ENCODE results near the gene PDIA6.

The PDIA6 gene

GRCh38 chr2:10812362-10813162, at the start of gene PDIA6:
TSS of gene PDIA6 (minus strand) at chr2:10812785. CDS start at chr2:10812696, 89 bp downstream.
- Histone ChIP-seq H3K4me1 (ENCODE audit: insufficient read depth, low read length) (peaks cover 13% of the 10 kb centered on the region), H3K36me3 (ENCODE audit: insufficient read depth, low read length) (peaks cover 5% of the 10 kb centered on the region; the same call in 1 of the 2 replicates), H3K9ac (ENCODE audit: low read depth, low read length) (peak within 1 kb of the TSS; percentile 87), H3K9me3 (ENCODE audit: control insufficient read depth, insufficient read depth, low read length) (no peaks in the 10 kb centered on the region)

DNA sequence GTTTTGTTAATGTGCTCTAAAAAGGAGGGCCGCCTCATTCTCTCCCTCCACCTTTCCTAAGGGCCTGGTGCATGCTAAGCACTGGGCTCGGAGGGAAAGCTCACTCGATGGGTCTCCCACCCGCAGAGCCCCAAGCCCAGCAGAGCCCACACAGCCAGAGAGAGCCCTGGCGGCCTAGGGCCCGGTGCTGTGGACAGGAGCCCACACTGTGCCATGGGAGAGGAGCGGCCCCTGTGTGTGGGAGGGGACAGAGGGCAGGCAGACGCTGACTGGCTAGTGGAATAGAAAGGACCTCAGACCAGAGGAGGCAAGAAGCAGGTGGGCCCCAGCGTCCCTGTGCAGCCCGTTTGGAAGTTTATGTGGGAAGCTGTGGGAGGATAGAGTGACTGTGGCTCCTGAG, 49.7 kb upstream of the PDIA6 start:
- Histone ChIP-seq H3K36me3 (ENCODE audit: insufficient read depth, low read length) (no peaks in the 10 kb centered on the region), H3K9ac (ENCODE audit: low read depth, low read length) (no peak overlapping the region), H3K4me1 (ENCODE audit: insufficient read depth, low read length) (no peaks in the 10 kb centered on the region; the same call in 1 of the 2 replicates), H3K9me3 (ENCODE audit: control insufficient read depth, insufficient read depth, low read length) (no peaks in the 10 kb centered on the region)

GRCh38 chr2:10861765-10862164, 49.2 kb upstream of the PDIA6 start:
- no peak overlapping the region for H3K9ac ChIP-seq (ENCODE audit: low read depth, low read length)
- H3K9me3 ChIP-seq (ENCODE audit: control insufficient read depth, insufficient read depth, low read length) = no peaks in the 10 kb centered on the region
- no peaks in the 10 kb centered on the region for H3K36me3 ChIP-seq (ENCODE audit: insufficient read depth, low read length)
- no peaks in the 10 kb centered on the region; the same call in 1 of the 2 replicates for H3K4me1 ChIP-seq (ENCODE audit: insufficient read depth, low read length)

DNA sequence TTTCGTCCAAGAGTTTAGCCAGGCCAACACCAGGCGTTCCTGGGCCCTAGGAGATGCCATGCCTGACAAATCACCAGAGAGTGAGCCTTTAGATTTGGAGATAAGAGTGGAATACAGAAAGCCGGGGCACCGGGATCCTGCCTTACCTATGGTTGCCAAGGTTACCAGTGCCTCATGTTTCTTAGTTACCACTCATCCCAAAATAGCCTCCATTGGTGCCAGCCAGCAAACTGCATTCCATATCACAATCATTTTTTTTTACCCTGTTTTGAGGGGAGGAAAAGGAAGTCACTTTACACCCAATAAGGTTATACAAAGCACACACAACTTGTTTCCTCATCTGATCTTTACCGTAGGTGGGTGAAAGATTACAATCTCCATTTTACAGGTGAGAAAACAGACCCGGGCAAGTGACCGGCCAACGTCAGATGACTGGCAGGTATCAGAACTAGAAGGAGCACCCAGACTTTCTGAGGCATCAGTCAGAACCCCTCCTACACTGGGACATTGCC, 48.3 kb upstream of the PDIA6 start:
- Histone ChIP-seq H3K36me3 (ENCODE audit: insufficient read depth, low read length) (no peaks in the 10 kb centered on the region), H3K9me3 (ENCODE audit: control insufficient read depth, insufficient read depth, low read length) (no peaks in the 10 kb centered on the region), H3K9ac (ENCODE audit: low read depth, low read length) (no peak overlapping the region), H3K4me1 (ENCODE audit: insufficient read depth, low read length) (no peaks in the 10 kb centered on the region; the same call in 1 of the 2 replicates)

- Histone ChIP-seq H3K36me3 (ENCODE audit: insufficient read depth, low read length) (no peaks in the 10 kb centered on the region), H3K4me1 (ENCODE audit: insufficient read depth, low read length) (no peaks in the 10 kb centered on the region; the same call in 1 of the 2 replicates), H3K9ac (ENCODE audit: low read depth, low read length) (no peak overlapping the region), H3K9me3 (ENCODE audit: control insufficient read depth, insufficient read depth, low read length) (no peaks in the 10 kb centered on the region)
These were observed 47.7 kb upstream of the PDIA6 start for GRCh38 chr2:10860081-10860813.

DNA sequence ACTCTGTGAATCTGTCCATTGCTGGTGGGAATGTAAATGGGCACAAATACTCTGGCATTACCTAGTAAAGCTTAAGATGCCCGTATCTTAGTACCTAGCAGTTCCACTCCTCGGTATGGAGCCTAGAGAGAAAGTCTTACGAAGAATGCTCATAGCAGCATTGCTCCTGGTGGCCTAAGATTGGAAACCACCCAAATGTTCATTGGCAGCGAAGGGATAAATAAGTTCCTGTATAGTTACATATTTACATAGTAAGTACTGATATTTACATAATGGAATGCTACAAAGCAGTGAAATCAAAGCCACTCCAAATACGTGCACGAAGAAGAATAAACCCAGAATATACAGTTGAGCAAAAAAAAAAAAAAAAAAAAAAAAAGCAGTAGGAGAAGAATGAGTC, 46.7 kb upstream of the PDIA6 start:
- Histone ChIP-seq H3K9me3 (ENCODE audit: control insufficient read depth, insufficient read depth, low read length) (no peaks in the 10 kb centered on the region), H3K9ac (ENCODE audit: low read depth, low read length) (no peak overlapping the region), H3K36me3 (ENCODE audit: insufficient read depth, low read length) (no peaks in the 10 kb centered on the region), H3K4me1 (ENCODE audit: insufficient read depth, low read length) (no peaks in the 10 kb centered on the region; the same call in 1 of the 2 replicates)

DNA sequence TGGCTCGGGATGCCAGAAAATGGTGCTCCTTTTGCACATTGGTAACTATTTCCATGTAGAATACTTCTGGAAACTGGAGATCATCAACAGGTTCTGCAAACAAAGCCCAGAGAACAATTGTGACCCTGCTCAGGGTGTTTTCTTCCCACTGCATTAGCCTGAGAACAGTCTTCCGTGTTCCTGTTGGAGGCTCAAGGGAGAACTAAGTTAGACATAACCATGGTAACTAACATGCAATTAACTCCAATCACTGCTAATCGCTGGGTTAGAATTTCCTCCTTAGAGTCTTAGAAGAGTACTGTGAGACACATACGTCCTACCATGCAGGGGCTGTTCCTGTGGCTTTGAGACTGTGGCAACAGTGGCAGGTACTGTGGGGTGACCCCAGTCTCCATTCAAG, 36.0 kb upstream of the PDIA6 start:
- H3K9ac ChIP-seq (ENCODE audit: low read depth, low read length) = no peak overlapping the region
- peaks cover 4% of the 10 kb centered on the region; the same call in 1 of the 2 replicates for H3K4me1 ChIP-seq (ENCODE audit: insufficient read depth, low read length)
- no peaks in the 10 kb centered on the region for H3K9me3 ChIP-seq (ENCODE audit: control insufficient read depth, insufficient read depth, low read length)
- no peaks in the 10 kb centered on the region for H3K36me3 ChIP-seq (ENCODE audit: insufficient read depth, low read length)

DNA sequence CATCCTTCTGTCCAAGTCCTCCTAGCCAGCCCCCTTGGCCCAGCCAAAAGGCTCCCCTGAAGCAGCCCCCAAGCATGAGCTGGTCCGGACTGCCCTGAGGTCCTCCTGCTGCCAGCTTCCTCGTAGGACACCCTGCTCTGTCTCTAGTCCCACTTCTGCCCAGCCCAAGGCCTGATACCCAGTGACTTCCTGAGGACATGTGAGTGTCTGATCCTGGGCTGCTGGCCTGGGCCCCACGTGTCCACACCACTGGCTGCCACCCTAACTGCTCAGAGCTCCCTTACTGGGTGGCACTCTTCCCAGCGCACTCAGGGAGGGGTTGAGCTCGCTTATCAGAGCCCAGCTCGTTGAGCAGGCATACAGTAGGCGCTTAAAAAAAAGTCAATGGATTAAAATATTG, 34.4 kb upstream of the PDIA6 start:
- Histone ChIP-seq H3K36me3 (ENCODE audit: insufficient read depth, low read length) (no peaks in the 10 kb centered on the region), H3K9me3 (ENCODE audit: control insufficient read depth, insufficient read depth, low read length) (0 out of 2 replicates have a peak, but pooled peaks cover 2% of the 10 kb centered on the region), H3K9ac (ENCODE audit: low read depth, low read length) (no peak overlapping the region), H3K4me1 (ENCODE audit: insufficient read depth, low read length) (peaks cover 4% of the 10 kb centered on the region; the same call in 1 of the 2 replicates)

DNA sequence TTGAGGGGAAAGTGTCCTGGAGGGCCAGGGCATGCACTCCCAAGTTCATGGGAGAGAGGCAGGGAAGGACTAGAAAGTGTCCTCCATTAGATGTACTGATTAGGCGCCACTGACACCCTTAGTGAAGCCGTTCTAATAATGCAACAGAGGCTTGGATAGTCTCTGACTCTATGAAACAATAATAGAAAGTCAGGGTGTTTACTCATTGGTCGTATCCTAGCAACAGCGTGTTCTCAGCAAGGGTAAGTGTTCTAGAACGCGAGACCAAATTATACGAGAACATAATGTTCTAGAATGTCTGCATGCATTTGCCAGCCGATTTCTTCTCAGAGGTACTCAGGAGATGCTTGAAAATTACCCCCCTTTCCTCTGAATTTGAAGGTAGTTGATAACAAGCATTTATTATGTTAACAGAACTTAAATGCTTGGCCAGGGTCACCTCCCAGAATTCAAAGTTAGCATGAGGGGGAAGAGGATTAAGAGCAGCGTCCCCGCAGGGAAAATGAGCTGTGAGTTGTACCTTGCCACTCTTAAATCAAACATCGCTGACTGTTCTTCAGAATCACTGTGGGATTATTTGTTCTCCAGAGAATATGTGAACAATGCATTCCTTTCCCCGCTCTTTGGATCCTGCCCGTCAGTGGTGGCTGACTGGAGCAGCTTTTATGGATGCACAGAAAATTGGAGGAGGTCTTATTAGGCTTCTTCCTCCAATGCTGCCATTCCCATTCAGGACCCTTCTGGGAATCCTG, 33.7 kb upstream of the PDIA6 start:
- Histone ChIP-seq H3K9ac (ENCODE audit: low read depth, low read length) (no peak overlapping the region), H3K9me3 (ENCODE audit: control insufficient read depth, insufficient read depth, low read length) (peaks cover 4% of the 10 kb centered on the region; the same call in 1 of the 2 replicates), H3K36me3 (ENCODE audit: insufficient read depth, low read length) (no peaks in the 10 kb centered on the region), H3K4me1 (ENCODE audit: insufficient read depth, low read length) (peaks cover 4% of the 10 kb centered on the region; the same call in 1 of the 2 replicates)

DNA sequence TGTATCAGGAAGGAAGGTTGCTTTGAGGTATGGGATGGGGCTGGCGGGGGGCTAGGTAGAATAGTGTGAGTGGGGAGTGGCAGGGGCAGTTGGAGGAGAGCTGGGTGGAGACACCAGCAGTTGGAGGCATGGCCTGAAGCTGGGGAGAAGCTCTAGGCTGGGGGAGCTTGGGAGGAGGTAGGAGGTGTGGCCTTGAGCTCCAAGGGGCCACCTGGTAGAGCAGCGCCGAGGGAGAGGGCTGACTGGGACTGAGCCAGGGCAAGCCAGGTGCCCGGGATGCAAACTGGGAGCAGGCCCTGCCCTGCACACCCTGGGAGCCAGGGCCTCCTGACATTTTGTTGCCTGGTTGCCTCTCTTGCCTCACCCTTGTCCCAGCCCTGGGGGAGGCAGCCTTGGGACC, 33.1 kb upstream of the PDIA6 start:
- peaks cover 4% of the 10 kb centered on the region; the same call in 1 of the 2 replicates for H3K4me1 ChIP-seq (ENCODE audit: insufficient read depth, low read length)
- peaks cover 6% of the 10 kb centered on the region; the same call in 1 of the 2 replicates for H3K9me3 ChIP-seq (ENCODE audit: control insufficient read depth, insufficient read depth, low read length)
- H3K36me3 ChIP-seq (ENCODE audit: insufficient read depth, low read length) = no peaks in the 10 kb centered on the region
- no peak overlapping the region for H3K9ac ChIP-seq (ENCODE audit: low read depth, low read length)

DNA sequence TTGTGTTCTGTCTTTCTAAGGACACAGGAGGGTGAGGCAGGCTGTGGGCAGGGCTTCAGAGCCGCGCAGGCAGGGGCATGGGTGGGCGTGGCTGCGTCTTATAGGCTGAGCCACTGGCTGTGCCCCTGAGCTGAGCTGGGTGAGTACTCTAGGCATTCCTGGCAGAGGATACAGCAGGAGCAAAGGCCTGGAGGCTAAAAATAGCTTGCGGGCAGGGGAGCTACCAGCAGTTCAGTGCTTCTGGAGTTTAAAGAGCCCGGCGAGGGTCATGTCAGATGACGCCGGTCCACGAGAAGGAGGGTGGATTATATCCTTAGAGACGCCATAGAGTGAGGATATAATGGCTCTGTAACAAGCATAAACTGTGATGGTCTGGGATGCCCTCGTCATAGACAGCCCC, 31.5 kb upstream of the PDIA6 start:
- peaks cover 6% of the 10 kb centered on the region; the same call in 1 of the 2 replicates for H3K9me3 ChIP-seq (ENCODE audit: control insufficient read depth, insufficient read depth, low read length)
- no peaks in the 10 kb centered on the region for H3K36me3 ChIP-seq (ENCODE audit: insufficient read depth, low read length)
- peak overlapping the region; percentile 11; the same call in 1 of the 2 replicates for H3K9ac ChIP-seq (ENCODE audit: low read depth, low read length)
- H3K4me1 ChIP-seq (ENCODE audit: insufficient read depth, low read length) = peaks cover 4% of the 10 kb centered on the region; the same call in 1 of the 2 replicates

DNA sequence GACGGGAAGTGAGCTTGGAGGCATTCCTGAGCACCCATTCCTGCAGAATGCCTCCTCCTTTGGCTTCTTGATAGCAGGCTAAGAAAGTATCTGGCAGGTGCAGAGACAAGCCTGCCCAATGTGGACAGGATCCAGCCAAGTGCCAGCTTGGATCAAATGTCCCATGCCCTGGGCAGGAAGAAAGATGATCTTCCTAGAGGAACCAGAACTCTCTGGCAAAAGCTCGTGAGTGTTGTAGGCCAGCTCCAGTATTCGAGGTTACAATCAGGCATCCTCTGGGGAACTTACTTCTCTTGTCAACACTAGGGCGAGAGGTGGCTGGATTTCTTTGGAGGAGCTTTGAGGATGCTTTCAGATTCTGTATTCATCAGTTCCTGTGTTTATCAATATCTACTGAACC, 29.9 kb upstream of the PDIA6 start:
- Histone ChIP-seq H3K4me1 (ENCODE audit: insufficient read depth, low read length) (peaks cover 4% of the 10 kb centered on the region; the same call in 1 of the 2 replicates), H3K9me3 (ENCODE audit: control insufficient read depth, insufficient read depth, low read length) (peaks cover 6% of the 10 kb centered on the region; the same call in 1 of the 2 replicates), H3K36me3 (ENCODE audit: insufficient read depth, low read length) (no peaks in the 10 kb centered on the region), H3K9ac (ENCODE audit: low read depth, low read length) (no peak overlapping the region)

DNA sequence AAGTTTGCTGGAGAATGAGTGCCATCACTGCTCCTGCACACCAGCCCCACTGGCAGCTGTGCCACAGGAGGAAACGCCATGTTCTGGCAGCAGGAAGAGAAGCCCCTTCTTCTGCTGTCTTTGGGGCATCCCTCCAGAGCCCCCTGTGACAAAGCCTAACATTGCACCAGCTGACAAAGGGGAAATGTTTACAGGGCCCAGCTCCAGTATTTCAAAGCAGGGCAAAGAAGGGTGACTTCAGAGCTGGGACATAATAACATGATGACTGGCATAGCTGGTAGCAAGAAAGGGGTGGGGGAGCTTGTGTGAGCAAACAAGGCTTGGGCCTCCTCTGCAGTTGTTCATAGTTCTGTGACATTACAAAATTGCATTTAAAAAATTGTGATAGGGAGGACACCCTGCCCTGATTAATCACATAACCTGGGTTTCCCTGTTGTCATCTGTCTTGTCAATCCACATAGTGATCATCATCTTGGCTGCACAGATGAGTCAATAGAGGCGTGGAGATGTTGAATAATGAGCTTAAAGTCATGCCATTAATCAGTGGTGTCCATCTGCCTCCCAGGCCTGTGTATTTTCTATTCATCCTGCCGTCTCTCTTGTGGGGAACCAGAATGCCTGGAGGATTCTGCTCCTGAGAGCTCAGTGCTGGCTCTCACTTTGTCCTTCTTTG, 29.1 kb upstream of the PDIA6 start:
- Histone ChIP-seq H3K4me1 (ENCODE audit: insufficient read depth, low read length) (peaks cover 4% of the 10 kb centered on the region; the same call in 1 of the 2 replicates), H3K36me3 (ENCODE audit: insufficient read depth, low read length) (no peaks in the 10 kb centered on the region), H3K9ac (ENCODE audit: low read depth, low read length) (no peak overlapping the region), H3K9me3 (ENCODE audit: control insufficient read depth, insufficient read depth, low read length) (peaks cover 6% of the 10 kb centered on the region; the same call in 1 of the 2 replicates)
